Uterus (tissue), 2 donors: ENCODE results near the gene PLXNB1.

Experiments
- CTCF ChIP-seq, 4 experiments: fragments of 200-600 bp in 2 of 4; fragments of 450-650 bp in 2 of 4; sonication (generic) in 2 of 4; IDR thresholded peaks; one replicate each; pipeline ENCODE4 v1.5.1; 2016 to 2019; ENCODE audit warnings: antibody characterized with exemption in 4 of 4, mild to moderate bottlenecking in 2 of 4, moderate library complexity in 1 of 4
- POLR2A ChIP-seq, 2 donors: fragments of 450-650 bp; IDR thresholded peaks; one replicate each; pipeline ENCODE4 v1.6.1; 2016; ENCODE audit warnings: antibody characterized with exemption in 2 of 2, mild to moderate bottlenecking in 1 of 2, moderate library complexity in 1 of 2

- TF ChIP-seq POLR2A (IDR thresholded peaks at IDR 0.05) (no peak), CTCF (IDR thresholded peaks at IDR 0.05) (no peak)
These were observed 34.9 kb upstream of the PLXNB1 start for GRCh38 chr3:48464713-48465221.
